Esophagus (tissue), 2 donors: Measurements from ENCODE around the gene SAMD15. TPM values are rescaled to one million over a fixed set of nuclear protein-coding genes. Genes with fewer than 3 reads are reported as not detected.
A peak's percentile ranks its signal among the peaks of the same experiment; 100 is the strongest.
"Not testable (repeated sequence)": the region's sequence is repeated elsewhere in the genome, so short reads cannot be mapped to it uniquely, and the experiment has no call there.

ENCODE experiments used
- H3K27ac ChIP-seq, 2 donors: one replicate each; pipeline ENCODE4 v1.5.1; 2013; ENCODE audit warnings: low read depth in 2 of 2, mild to moderate bottlenecking in 2 of 2, inconsistent platforms in 1 of 2, low read length in 1 of 2, moderate library complexity in 1 of 2
- H3K27me3 ChIP-seq, 2 donors: one replicate each; pipeline ENCODE4 v1.6.1; 2013; ENCODE audit warnings: low read length in 2 of 2, control low read depth in 1 of 2, mild to moderate bottlenecking in 1 of 2; ENCODE audit not compliant: insufficient read depth in 2 of 2, control insufficient read depth in 1 of 2
- H3K36me3 ChIP-seq, 2 donors: one replicate each; pipeline ENCODE4 v1.6.1; 2013; ENCODE audit warnings: low read length in 1 of 2; ENCODE audit not compliant: control insufficient read depth in 2 of 2, insufficient read depth in 2 of 2
- H3K4me1 ChIP-seq, 2 donors: one replicate each; pipeline ENCODE4 v1.6.1; 2013; ENCODE audit warnings: low read length in 1 of 2; ENCODE audit not compliant: control insufficient read depth in 2 of 2, insufficient read depth in 2 of 2
- H3K4me3 ChIP-seq, 2 donors: one replicate each; pipeline ENCODE4 v1.5.1; 2013; ENCODE audit warnings: low read length in 2 of 2, mild to moderate bottlenecking in 2 of 2, low read depth in 1 of 2, moderate library complexity in 1 of 2
- H3K9me3 ChIP-seq, 2 donors: one replicate each; pipeline ENCODE4 v1.6.1; 2013; ENCODE audit warnings: mild to moderate bottlenecking in 2 of 2, low read depth in 1 of 2, low read length in 1 of 2, moderate library complexity in 1 of 2; ENCODE audit not compliant: control insufficient read depth in 2 of 2, insufficient read depth in 1 of 2
- WGBS, 2 donors: extraction: QIAGEN DNeasy Blood & Tissue Kit; methylation state at CpG; one replicate each; pipeline ENCODE4 v1.1.7; 2013; 5-methylcytosine and 5-hydroxymethylcytosine counted together
- polyA plus RNA-seq, 2 donors: library from polyadenylated mRNA; stranded (reverse); fragments of 200-250 nt; gene quantifications; one replicate each; pipeline ENCODE4 v1.2.3, GENCODE V29; 2013
- donor health status: healthy with polysubstance abuse.
- donor health status: Bipolar disorder and iron deficiency.

SAMD15 gene
- polyA plus RNA-seq = under 1 TPM; 0.34 to 0.41 TPM

GRCh38 chr14:77376771-77377501 lies at the start of gene SAMD15, which contains the start of gene TMED8:
Gene SAMD15, plus strand, starts transcription at chr14:77377379. Its CDS starts 40 bp downstream, at chr14:77377419.
Gene TMED8, minus strand, starts transcription at chr14:77377094. Its CDS starts 41 bp downstream, at chr14:77377053.
- H3K36me3 ChIP-seq = no peaks in the 10 kb centered on the region
- peak within 1 kb of the TSS; percentile 82 to 86 for H3K27ac ChIP-seq
- H3K27me3 ChIP-seq = no peaks in the 10 kb centered on the region
- H3K9me3 ChIP-seq = no peaks in the 10 kb centered on the region
- 0% methylated on average over 52 to 69 of the region's 69 CpGs for WGBS, 2 donors
- peaks cover 2 to 3% of the 10 kb centered on the region in 2 donors for H3K4me1 ChIP-seq
- peak within 1 kb of the TSS; percentile 83 to 90 for H3K4me3 ChIP-seq

DNA sequence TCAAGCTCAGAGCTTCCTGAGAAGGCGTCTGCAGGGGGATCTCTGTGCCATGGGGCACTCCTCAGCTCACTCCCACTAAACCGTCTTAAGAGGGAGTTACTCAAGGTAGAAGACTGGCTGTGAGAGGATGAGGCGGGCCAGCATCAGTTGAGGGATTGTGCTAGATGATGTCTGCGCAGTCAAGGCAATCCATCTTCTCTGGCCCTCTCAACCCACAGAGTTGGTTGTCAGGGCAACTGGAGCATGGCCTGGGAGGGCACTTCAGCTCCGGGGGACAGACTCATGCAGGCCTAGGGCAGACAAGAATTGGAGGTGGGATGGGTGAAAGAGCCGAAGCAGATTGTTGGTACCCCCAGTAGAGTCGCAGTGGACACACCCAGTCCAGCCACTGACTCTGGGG lies 47.3 kb upstream of the SAMD15 start:
- Histone ChIP-seq H3K27me3 (no peaks in the 10 kb centered on the region), H3K4me3 (no peak overlapping the region), H3K27ac (no peak overlapping the region), H3K36me3 (no peaks in the 10 kb centered on the region), H3K9me3 (no peaks in the 10 kb centered on the region), H3K4me1 (no peaks in the 10 kb centered on the region)
- 84 to 89% methylated on average over 7 of the region's 7 CpGs for WGBS, 2 donors

DNA sequence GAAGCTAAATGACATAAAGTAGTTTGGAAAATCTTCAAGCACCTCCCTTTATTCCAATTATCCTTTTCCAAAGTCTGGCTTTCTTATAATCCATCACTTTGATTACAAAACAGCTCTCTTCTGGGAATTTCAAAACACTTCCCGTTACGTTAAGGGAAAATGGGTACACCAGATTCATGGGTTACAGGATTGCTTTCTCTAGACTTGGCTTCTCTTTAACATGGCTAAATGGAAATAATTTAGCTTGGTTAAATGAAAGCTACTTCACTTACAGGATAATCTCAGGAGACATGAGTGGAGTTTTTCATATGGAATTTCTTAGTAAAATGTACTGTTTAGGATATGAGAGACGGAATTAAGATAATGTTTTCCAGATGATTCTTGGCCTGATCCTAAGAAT lies 41.6 kb upstream of the SAMD15 start:
- Histone ChIP-seq H3K27ac (no peak overlapping the region), H3K9me3 (no peaks in the 10 kb centered on the region), H3K27me3 (no peaks in the 10 kb centered on the region), H3K4me1 (no peaks in the 10 kb centered on the region), H3K4me3 (no peak overlapping the region), H3K36me3 (peaks cover 0 to 4% of the 10 kb centered on the region in 2 donors)
- WGBS, 2 donors = 94% methylated on average over 3 of the region's 3 CpGs

- not testable (repeated sequence) for H3K4me1 ChIP-seq, H3K9me3 ChIP-seq, H3K4me3 ChIP-seq, H3K27me3 ChIP-seq, H3K27ac ChIP-seq
- 88 to 93% methylated on average over 9 of the region's 9 CpGs for WGBS, 2 donors
- H3K36me3 ChIP-seq = peaks cover 0 to 13% of the 10 kb centered on the region in 2 donors
Observed at GRCh38 chr14:77337255-77337654, 39.9 kb upstream of the SAMD15 start.

- 89 to 91% methylated on average over 3 of the region's 3 CpGs for WGBS, 2 donors
- H3K9me3 ChIP-seq = no peaks in the 10 kb centered on the region
Observed at GRCh38 chr14:77337880-77338279, 39.3 kb upstream of the SAMD15 start.

DNA sequence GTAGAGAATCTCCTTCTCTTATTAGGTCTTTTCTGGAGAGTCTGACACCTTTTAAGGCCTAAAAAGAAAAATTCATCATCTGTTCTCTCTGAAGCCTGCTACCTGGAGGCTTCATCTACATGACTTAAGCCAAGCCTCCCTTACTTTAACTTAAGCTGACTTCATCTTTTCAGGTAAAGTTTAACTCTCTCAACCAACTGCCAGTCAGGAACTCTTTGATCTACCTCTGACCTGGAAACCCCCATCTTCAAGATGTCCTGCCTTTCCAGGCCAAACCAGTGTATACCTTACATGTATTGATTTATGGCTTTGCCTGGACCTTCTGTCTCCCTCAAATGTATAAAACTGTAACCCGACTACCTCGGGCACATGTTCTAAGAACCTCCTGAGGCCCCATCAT lies 38.9 kb upstream of the SAMD15 start:
- Histone ChIP-seq H3K27ac (no peak overlapping the region), H3K4me3 (no peak overlapping the region), H3K36me3 (peaks cover 0 to 13% of the 10 kb centered on the region in 2 donors), H3K9me3 (no peaks in the 10 kb centered on the region), H3K4me1 (no peaks in the 10 kb centered on the region), H3K27me3 (no peaks in the 10 kb centered on the region)
- 79 to 81% methylated on average over 2 of the region's 2 CpGs for WGBS, 2 donors

More at GRCh38 chr14:77337880-77338279, 39.3 kb upstream of the SAMD15 start:
- H3K36me3 ChIP-seq = peaks cover 0 to 13% of the 10 kb centered on the region in 2 donors
- no peak overlapping the region for H3K4me3 ChIP-seq
- no peak overlapping the region for H3K27ac ChIP-seq
- no peaks in the 10 kb centered on the region for H3K4me1 ChIP-seq
- no peaks in the 10 kb centered on the region for H3K27me3 ChIP-seq

GRCh38 chr14:77339407-77339806 lies 37.8 kb upstream of the SAMD15 start:
- Histone ChIP-seq H3K36me3 (peaks cover 0 to 13% of the 10 kb centered on the region in 2 donors), H3K4me3 (no peak overlapping the region), H3K9me3 (no peaks in the 10 kb centered on the region), H3K27me3 (no peaks in the 10 kb centered on the region), H3K27ac (no peak overlapping the region), H3K4me1 (no peaks in the 10 kb centered on the region)
- WGBS, 2 donors = 97 to 100% methylated on average over 1 of the region's 1 CpG

GRCh38 chr14:77340389-77340788 lies 36.8 kb upstream of the SAMD15 start:
- WGBS, 2 donors = 90 to 91% methylated on average over 4 of the region's 4 CpGs
- peaks cover 0 to 13% of the 10 kb centered on the region in 2 donors for H3K36me3 ChIP-seq
- H3K4me1 ChIP-seq = no peaks in the 10 kb centered on the region
- no peak overlapping the region for H3K4me3 ChIP-seq
- H3K9me3 ChIP-seq = no peaks in the 10 kb centered on the region
- no peak overlapping the region for H3K27ac ChIP-seq
- H3K27me3 ChIP-seq = no peaks in the 10 kb centered on the region

DNA sequence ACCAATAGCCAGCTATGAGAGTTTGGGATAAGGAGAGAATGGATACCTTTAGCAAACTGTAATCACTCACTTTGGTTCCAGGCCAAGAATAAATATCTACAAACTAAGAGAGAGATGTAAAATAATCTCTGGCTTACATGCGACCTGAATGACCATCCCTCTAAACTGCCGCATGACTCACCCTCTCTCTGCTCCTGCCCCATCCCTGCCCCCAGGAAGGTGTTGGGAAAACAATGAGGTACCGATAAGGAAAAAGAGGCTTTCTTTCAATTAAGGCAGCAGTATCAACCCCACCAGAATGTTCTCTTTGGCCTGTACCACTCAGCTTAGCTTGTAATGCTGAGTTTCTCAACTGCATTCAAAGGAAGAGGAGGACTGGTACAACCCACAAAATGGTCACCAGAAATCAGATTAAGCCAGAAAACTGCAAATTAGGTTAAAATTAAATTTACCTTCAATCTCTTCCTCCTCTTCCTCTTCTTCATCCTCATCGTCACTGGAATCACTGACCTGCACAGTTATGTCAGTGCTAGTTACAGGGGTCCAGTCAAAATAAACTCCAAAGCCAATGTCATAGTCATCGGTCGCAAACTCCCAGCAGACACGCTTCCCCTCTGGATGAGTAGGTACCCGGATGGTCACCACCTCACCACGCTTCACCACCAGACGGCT lies 34.3 kb upstream of the SAMD15 start:
- 90 to 92% methylated on average over 10 of the region's 10 CpGs for WGBS, 2 donors
- Histone ChIP-seq H3K9me3 (no peaks in the 10 kb centered on the region), H3K27ac (no peak overlapping the region), H3K4me1 (no peaks in the 10 kb centered on the region), H3K27me3 (no peaks in the 10 kb centered on the region), H3K4me3 (no peak overlapping the region), H3K36me3 (peaks cover 0 to 13% of the 10 kb centered on the region in 2 donors)
